Measurements from ENCODE around the gene SYTL2.
"Not testable (repeated sequence)": the region's sequence is repeated elsewhere in the genome, so short reads cannot be mapped to it uniquely, and the experiment has no call there.

- TF ChIP-seq, protein P1, sequence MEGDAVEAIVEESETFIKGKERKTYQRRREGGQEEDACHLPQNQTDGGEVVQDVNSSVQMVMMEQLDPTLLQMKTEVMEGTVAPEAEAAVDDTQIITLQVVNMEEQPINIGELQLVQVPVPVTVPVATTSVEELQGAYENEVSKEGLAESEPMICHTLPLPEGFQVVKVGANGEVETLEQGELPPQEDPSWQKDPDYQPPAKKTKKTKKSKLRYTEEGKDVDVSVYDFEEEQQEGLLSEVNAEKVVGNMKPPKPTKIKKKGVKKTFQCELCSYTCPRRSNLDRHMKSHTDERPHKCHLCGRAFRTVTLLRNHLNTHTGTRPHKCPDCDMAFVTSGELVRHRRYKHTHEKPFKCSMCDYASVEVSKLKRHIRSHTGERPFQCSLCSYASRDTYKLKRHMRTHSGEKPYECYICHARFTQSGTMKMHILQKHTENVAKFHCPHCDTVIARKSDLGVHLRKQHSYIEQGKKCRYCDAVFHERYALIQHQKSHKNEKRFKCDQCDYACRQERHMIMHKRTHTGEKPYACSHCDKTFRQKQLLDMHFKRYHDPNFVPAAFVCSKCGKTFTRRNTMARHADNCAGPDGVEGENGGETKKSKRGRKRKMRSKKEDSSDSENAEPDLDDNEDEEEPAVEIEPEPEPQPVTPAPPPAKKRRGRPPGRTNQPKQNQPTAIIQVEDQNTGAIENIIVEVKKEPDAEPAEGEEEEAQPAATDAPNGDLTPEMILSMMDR (IDR thresholded peaks at IDR 0.05; ENCODE audit: low read length): not testable (repeated sequence)
- TF ChIP-seq EZH2 (IDR thresholded peaks at IDR 0.05; ENCODE audit: borderline replicate concordance, low read length): not testable (repeated sequence)
Measured at GRCh38 chr11:85777603-85777972, 33.4 kb downstream of the SYTL2 start.

Measured in OCI-LY1 (cell line).